HL-60 (cell line): ENCODE data around the gene GZMH.

Source experiments
- POLR2AphosphoS5 ChIP-seq: IDR thresholded peaks from 2 replicates; pipeline ENCODE4 v1.6.1; 2012; ENCODE audit warnings: low read depth
- TF ChIP-seq, protein P1 (sequence below): IDR thresholded peaks from 2 replicates; pipeline ENCODE4 v1.6.1; 2012; ENCODE audit warnings: low read depth; ENCODE audit not compliant: insufficient replicate concordance
- TF ChIP-seq, protein P2 (sequence below): IDR thresholded peaks from one replicate; pipeline ENCODE4 v1.5.1; 2011; ENCODE audit warnings: low read length, control low read depth, inconsistent platforms; ENCODE audit not compliant: insufficient read depth

DNA sequence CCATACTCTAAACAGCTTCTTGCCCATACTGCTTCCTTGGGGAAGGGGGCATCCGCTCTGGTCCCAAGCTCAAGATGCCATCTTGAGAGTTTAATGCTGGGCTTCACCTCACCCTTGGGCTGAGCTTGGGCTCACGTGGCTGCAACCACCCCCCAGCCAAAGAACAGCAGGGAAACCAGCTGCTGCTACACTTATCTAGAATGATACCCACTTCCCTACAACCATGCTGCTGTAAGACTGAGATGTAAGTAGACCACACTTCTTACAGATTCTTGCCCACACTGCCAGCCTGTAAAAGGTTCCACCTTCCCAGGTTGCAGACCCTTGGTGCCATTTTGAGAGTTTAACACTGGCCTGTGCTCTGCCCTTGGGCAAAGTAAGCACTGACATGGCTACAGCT lies 43.2 kb downstream of the GZMH start:
- TF ChIP-seq, protein P1, sequence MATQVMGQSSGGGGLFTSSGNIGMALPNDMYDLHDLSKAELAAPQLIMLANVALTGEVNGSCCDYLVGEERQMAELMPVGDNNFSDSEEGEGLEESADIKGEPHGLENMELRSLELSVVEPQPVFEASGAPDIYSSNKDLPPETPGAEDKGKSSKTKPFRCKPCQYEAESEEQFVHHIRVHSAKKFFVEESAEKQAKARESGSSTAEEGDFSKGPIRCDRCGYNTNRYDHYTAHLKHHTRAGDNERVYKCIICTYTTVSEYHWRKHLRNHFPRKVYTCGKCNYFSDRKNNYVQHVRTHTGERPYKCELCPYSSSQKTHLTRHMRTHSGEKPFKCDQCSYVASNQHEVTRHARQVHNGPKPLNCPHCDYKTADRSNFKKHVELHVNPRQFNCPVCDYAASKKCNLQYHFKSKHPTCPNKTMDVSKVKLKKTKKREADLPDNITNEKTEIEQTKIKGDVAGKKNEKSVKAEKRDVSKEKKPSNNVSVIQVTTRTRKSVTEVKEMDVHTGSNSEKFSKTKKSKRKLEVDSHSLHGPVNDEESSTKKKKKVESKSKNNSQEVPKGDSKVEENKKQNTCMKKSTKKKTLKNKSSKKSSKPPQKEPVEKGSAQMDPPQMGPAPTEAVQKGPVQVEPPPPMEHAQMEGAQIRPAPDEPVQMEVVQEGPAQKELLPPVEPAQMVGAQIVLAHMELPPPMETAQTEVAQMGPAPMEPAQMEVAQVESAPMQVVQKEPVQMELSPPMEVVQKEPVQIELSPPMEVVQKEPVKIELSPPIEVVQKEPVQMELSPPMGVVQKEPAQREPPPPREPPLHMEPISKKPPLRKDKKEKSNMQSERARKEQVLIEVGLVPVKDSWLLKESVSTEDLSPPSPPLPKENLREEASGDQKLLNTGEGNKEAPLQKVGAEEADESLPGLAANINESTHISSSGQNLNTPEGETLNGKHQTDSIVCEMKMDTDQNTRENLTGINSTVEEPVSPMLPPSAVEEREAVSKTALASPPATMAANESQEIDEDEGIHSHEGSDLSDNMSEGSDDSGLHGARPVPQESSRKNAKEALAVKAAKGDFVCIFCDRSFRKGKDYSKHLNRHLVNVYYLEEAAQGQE, result no peak
- TF ChIP-seq, protein P2, sequence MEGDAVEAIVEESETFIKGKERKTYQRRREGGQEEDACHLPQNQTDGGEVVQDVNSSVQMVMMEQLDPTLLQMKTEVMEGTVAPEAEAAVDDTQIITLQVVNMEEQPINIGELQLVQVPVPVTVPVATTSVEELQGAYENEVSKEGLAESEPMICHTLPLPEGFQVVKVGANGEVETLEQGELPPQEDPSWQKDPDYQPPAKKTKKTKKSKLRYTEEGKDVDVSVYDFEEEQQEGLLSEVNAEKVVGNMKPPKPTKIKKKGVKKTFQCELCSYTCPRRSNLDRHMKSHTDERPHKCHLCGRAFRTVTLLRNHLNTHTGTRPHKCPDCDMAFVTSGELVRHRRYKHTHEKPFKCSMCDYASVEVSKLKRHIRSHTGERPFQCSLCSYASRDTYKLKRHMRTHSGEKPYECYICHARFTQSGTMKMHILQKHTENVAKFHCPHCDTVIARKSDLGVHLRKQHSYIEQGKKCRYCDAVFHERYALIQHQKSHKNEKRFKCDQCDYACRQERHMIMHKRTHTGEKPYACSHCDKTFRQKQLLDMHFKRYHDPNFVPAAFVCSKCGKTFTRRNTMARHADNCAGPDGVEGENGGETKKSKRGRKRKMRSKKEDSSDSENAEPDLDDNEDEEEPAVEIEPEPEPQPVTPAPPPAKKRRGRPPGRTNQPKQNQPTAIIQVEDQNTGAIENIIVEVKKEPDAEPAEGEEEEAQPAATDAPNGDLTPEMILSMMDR, result no peak
- no peak for TF ChIP-seq POLR2AphosphoS5
